Urothelium cell line (cell line): ENCODE data around the gene CSNK2A1.
"Not testable (repeated sequence)": the region's sequence is repeated elsewhere in the genome, so short reads cannot be mapped to it uniquely, and the experiment has no call there.

Experiments
- DNase-seq: peaks from one replicate; pipeline ENCODE4 v3.0.0; 2011; ENCODE audit warnings: low spot score, mixed read lengths
- FAIRE-seq: peaks from 2 replicates; lab custom pipeline; 2011; peaks lifted over from hg19 to GRCh38; lab: Jason Lieb, UNC

The CSNK2A1 gene

DNA sequence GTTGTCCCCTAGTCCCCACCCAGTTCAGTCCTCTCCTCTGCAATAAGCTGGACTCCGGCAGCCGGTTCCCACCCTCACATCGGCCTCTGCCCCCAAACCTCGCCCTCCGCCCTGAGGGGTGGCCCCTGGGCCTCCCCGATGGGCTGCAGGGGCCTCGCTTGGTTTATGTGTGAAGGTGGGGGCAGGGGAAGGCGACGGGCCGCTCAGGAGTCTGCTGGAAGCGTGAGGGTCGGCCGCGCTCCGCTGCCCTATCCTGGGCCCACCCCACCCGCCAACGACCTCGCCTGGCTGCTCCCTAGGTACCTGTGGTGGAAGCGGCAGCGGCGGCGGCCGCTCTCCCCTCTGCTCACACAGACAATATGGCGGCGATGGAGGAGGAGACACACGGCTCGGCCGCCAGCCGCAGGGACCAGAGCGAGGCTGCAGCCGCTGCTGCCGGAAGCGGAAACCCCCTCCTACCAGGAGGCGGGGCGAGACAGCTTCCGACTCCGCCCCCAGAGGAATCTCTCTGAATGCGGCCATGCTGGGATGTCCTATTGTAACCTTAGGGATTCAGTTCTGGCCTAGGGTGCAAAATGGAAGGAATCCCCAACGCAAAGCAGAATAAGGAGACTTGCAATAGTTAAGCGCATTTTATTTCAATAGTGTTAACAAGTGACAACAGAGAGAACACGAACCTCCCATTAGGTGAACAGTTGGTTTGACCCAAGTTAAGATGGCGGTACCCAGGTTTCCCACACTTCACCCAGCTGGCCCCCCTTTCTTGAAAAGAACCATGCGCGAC, at the start of gene CSNK2A1:
TSS of gene CSNK2A1 (minus strand) at position 422 of the 784 bp plus-strand sequence. CDS start 35,239 bp downstream, outside the sequence.
- FAIRE-seq: peak; percentile 13

DNA sequence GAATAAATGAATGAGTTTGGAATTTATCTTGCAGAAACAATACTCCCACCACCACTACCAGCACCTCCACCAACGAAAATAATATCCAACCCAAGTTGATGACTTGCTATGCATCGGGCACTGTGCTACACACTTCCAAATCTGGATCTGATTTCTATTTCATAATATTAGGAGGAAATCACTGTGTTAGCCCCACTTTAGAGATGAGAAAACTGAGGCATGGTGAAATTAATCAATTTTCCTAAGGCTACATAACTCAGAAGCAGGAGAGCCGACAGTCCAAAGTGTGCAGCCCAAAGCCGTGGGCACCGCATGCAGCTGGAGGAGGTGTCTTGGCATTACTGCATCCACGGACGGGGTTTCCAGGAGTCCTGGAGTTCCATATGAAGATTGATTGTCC, 48.9 kb upstream of the CSNK2A1 start:
- DNase-seq (no peak), FAIRE-seq (no peak)

More for the DNA sequence above, at the start of gene CSNK2A1:
- DNase-seq: peak; percentile 97

DNA sequence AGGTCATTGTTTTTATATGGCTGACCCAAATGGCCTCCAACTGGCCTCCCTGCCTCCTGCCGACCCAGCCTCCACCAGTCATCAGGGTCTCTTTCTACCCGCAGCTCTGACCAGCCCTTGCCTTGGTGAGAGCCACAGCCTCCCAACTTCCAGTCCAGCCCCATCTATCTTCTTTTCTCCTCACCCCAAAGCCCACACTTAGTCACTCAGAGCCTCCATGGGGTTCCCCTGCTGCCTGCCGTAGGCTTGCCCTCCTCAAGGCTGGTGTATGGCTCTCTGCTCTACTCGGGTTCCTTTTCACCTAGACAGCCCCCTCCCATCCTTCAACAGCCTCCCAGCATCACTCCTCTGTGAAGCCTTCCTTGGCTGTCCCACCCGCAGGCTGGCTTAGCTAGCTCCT, 48.4 kb upstream of the CSNK2A1 start:
- FAIRE-seq (no peak), DNase-seq (no peak)

DNA sequence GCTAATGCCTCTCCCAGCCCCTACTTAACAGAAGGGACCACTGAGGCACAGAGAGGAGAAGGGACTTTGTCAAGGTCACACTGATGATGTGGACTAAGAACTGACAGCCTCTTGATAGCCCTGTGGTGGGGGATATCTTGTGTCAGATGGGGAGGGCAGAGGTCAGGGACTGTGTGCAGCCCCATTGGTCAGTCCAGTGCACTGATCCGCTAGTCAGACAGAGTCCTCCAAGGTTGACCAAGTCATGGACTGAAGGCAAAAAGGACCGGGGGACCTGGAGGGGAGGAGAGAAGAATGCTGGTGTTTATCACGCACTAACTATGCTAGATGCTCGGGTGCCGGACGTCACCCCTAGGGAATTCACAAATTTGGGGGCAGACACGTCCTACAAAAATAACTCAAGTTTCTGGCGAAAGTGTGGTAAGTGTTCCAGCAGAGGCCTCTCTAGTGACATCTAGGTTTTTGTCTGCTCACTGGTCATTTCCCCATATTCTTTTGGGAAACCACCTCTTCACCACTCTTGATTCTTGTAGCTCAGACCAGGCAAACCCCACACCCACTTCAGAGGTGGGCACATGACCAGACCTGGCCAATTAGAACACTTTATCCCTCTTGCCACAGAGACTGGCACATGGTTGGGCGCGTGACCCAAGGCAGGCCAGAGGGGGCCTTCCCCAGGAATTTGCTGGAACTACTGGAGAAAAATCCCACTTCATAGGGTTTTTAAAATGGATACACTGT, 45.5 kb upstream of the CSNK2A1 start:
- FAIRE-seq: no peak
- no peak for DNase-seq

DNA sequence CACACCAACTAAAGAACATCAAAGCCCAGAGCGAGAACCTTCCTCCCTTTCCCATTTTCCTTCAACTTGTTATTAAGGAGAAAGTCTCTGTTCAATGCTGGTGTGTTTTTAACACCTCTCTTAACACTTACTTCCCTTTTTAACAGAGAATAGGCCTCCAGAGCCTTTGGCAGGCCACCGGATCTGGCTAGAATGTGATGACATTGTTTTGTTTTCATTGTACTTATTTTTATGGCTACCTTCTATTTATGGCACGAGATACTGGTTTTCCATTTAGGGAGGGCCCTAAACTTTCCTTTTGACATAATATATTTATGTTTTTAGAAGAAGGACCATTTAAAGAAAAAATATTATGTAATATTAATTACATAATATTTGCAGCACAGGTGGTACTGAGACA, 44.9 kb upstream of the CSNK2A1 start:
- DNase-seq: no peak
- FAIRE-seq: no peak

DNA sequence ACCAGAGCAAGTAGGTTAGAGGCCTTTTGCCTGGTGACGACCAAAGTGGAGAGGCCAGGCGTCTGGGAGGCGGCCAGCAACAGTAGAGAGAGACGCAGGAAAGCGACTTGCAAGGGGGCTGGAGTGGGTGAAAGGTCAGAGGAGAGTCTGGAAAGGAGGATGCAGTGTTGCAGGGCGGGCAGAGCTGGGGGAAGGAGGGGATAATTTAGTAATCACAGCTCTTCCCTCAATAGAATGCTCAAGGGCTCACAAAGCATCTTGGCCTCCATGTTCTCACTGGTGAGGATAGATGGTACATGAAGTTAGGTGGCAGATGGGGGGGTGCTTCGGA, 41.3 kb upstream of the CSNK2A1 start:
- FAIRE-seq (no peak), DNase-seq (no peak)

DNA sequence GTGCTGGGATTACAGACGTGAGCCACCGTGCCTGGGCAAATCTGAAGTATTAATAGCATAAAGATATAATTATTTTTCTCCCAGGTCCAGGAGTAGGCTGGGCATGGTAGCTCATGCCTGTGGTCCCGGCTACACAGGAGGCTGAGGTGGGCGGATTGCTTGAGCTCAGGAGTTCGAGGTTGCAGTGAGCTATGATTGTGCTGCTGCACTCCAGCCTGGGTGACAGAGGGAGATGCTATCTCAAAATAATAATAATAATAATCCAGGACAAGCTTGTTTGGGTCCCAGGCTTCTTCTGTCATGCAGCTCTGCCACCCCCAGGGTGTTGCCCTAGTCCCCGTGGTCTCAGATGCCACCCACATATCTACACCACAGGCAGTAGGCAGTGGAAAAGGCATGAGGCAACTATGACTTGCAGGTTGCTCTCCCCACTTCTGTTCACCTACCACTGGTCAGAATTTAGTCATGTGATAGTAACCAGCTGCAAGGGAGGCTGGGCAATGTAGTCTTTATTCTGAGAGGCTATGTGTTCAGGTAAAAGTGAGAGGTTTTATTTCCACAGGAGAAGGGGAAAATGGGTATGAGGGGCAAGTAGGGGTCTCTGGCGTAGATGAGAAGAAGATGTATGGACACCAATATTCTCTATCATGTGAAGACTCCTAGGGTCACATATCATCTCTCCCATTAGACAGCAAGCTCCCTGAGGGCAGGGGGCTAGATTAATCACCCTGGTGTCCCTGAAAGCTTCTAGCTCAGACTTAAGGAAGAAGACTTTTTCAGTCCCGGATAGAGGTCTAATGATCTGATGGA, 40.8 kb upstream of the CSNK2A1 start:
- DNase-seq (no peak), FAIRE-seq (no peak)

DNA sequence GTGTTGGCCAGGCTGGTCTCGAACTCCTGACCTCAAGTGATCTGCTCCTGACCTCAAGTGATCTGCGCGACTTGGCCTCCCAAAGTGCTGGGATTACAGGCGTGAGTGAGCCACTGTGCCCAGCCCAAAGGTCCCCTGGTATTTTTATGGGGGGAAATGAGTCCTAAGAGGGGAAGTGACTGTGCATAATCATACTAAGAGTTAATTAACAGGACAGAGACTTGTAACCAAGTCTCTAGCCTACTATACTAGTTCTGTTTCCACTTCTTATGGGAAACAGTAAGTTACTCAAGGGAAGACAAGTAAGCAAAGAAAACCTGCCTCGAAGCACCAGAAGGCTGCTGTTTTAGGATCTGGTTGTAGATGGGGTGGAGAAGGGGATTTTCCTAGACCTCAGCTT, 38.6 kb upstream of the CSNK2A1 start:
- DNase-seq (no peak), FAIRE-seq (no peak)

DNA sequence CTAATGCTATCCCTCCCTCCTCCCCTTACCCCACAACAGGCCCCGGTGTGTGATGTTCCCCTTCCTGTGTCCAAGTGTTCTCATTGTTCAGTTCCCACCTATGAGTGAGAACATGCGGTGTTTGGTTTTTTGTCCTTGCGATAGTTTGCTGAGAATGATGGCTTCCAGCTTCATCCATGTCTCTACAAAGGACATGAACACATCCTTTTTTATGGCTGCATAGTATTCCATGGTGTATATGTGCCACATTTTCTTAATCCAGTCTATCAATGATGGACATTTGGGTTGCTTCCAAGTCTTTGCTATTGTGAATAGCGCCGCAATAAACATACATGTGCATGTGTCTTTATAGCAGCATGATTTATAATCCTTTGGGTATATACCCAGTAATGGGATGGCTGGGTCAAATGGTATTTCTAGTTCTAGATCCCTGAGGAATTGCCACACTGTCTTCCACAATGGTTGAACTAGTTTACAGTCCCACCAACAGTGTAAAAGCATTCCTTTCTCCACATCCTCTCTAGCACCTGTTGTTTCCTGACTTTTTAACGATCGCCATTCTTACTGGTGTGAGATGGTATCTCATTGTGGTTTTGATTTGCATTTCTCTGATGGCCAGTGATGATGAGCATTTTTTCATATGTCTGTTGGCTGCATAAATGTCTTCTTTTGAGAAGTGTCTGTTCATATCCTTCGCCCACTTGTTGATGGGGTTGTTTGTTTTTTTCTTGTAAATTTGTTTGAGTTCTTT, 35.5 kb upstream of the CSNK2A1 start:
- not testable (repeated sequence) for FAIRE-seq, DNase-seq

DNA sequence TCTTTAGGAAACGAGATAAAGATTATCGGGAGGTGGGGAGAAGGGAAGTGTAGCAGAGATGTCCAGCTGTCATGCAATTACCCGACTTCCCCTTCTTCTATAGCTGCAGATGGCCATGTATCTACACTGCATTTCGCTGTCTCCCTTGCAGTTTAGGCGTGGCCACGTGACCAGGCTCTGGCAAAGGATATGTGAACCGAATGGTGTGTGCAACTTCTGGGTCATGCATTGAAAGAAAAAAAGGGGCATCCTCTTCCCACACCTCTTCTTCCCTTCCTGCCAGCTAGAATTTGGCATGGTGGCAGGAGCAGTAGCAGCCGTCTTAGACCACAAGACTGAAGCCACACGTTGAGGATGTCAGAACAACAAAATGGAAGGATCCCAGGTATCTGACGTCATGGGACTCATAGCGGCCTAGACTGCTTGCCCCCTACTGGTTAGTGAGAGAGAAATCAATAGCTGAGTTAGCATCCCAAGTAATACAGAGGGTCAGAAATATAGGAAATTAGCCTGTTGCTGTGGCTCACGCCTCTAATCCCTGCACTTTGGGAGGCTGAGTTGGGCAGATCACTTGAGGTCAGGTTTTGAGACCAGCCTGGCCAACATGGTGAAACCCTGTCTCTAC, 33.7 kb upstream of the CSNK2A1 start:
- FAIRE-seq: peak; percentile 5
- DNase-seq: no peak

DNA sequence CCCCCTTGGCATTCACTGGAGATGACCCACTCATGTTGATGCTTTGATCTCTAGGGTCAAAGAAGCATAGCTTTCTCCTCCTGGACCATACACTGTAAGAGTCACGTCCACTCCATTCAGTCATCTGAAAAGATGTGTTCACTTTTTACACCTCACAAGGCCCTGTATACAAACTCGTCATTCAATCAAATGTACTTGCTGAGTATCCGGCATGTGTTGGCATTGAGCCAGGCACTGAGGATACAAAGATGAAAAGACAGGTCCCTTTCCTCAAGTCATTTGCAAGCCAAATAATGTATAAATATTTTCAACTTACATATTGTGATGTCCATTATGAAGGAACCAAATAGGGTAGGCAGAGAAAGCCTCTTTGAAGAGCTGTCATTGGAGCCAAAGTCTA, 32.6 kb upstream of the CSNK2A1 start:
- DNase-seq (no peak), FAIRE-seq (no peak)

DNA sequence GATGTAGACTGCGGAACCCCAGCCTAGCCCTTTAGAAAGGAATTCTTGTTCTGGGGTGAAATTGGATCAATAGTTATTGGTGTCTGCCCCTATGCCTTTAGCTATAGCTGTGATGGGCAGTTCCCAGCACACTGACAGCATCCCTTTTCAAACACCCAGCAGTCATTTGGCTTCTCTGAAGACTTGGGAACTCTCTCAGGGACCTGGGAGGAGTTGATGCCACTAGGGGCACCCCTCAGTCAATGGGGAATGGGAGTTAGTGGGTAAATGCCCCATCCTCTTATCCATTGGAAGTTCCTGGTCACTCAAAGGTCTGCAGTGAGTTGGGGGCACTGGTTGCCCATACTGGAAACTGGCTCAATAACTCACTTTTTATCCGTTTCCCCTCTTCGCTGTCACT, 31.6 kb upstream of the CSNK2A1 start:
- FAIRE-seq (no peak), DNase-seq (no peak)

DNA sequence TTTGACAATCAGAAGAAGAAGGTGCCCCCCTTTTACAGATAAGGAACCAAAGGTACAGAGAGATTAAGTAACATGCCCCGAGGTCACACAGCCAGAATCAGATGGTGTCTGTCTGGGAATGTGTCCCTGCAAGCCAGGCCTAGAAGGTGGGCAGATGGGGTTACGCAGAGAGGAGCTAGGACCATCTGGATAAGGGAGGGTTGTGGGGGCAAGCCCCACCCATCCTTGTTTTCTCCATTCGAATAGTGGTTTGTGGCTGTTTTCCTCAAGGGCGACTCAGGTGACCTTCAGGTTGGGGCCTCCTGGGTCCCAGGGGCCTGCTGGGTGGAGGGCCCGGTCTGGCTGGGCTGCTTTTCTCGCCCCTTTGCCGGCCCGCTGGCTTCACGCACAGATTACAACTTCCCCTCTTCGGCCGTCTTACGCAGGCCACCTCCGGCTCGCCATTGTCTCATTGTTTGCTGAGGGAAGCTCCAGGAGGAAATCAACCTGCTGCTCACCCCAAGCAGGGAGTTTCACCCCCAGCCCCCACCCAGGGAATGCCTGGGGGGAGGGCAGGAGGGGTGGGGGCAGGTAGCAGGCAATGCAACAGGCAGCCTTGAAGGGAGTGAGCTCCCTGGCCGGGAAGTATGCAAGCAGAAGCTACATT, 30.8 kb upstream of the CSNK2A1 start:
- DNase-seq (no peak), FAIRE-seq (no peak)

DNA sequence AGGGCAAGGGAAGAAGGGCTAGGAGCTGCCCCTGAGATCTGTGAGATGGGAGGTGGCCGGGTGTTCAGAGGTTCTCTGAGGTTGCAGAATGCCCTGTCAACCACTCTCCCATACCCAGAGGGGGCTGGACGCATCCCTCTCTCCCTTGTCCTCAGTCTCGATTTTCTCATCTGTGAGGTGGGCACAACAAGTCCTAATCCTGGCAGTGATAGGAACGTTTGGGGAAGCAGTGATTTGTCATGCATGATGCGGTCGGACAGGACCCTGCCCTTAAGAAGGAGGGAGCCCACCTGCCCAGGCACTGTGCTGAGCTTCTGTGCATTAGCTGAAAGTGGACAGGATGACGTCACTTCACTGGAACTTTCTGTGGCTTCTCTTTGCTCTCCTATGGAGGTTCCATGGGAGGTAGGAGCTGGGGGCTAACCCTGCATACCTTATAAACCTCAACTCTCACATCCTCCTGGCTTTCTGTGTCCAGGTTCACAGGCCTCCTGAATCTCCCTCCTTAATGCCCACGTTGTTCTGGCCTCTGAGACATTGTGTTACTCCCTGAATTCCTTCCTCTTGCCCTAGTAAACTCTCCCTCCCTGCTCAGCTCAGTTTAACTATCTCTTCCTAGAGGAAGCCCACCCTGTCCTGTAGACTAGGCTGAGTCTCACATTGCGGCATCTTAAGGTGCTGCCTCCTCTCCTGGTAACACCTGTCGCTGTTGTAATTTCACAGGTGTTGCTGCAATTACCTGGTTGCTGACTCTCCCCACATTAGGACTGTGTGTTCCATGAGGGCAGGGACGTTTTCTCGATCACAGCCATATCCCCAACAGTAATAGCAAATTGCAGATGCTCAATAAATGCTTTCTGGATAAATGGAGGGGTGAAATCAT, 30.1 kb upstream of the CSNK2A1 start:
- FAIRE-seq: no peak
- DNase-seq: no peak

DNA sequence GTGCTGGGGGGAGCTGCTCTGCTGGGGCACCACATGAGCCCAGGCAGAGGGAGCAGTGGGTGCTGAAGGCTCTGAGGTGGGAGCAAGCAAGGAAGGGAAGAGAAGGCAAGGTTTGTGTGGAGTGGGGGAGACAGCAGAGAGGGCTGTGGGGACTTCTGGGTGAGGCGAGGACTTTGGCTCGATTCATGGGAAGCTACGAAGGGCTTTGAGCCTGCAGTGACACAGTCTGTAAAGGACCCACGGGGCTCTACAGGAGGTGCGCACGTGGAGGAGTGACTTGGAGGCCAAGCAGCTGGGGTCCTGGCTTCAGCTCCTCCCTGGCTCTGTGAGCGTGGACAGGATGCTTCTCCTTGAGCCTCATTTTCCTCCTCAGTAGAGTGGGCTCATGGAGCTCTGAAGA, 29.1 kb upstream of the CSNK2A1 start:
- FAIRE-seq (no peak), DNase-seq (no peak)

DNA sequence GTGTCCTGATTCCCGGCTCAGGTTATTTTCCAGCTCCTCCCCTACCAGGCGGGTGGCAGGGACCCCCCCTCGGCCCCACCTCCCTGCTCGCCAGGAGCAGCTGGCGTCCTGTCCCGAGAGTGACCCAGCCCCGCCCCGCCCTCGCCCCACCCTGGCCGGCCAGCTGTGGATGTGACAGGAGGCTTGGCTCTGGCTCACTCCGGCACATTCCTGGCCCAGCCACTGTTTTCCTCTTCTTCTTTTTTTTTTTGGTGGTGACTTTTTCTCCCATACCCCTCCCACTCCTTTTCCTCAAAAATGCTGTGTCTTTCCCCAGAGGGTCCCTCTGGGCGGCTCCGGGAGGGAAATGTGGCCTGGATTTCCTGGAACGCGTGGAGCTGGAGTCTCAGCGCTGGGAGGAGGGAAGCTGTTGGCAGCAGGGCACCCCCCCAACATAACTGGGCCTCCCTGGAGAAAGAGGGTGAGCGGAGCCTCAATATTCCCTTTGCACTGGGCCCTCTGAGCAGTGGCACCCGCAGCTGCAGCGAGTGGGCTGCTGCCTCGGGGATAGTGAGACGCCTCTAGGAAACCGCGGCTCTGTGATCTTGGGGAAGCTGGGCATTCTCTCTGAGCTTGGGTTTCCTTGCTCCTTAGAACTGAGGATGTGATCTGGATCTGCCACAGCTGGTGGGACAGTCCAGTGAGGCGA, 28.3 kb upstream of the CSNK2A1 start:
- FAIRE-seq (no peak), DNase-seq (peak; percentile 71)

DNA sequence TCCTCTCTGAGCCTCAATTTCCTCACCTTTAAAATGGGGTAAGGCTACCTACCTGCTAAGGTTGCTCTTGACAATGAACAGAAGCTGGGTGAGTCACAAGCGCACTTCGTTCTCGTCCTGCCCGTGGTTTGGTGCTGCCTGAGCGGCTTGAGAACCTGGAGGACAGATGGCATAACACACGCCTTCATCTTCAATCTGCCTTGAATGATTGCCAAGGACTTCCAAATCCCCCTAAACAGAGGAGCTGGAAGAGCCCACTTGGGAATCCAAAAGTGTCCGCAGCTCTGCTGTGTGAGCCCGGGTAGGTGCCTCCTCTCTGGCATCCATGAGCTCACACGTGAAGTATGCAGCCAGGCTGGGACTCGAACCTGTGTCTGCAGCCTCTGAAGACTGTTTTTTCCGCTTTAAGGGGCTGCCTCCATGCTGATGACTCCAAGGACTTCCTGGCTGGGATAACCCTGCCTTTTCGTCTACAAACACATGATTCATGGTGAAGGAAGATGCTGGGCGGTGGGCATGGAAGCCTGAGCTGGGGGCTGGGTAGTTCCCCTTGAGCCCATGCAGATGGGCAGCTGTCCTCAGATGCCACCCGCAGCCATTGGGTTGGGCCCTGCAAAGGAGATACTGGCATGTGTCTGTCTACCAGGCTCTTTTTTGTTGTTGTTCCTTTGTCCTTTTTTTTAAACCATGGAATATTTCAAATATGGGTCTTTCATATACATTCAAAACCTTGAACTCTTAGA, 25.3 kb upstream of the CSNK2A1 start:
- no peak for FAIRE-seq
- no peak for DNase-seq
